HG03135 (cell line): ENCODE measurements around the gene SFN.
"Not testable (repeated sequence)": the region's sequence is repeated elsewhere in the genome, so short reads cannot be mapped to it uniquely, and the experiment has no call there.

Source experiments
- ATAC-seq: cut with Tn5 transposase; IDR thresholded peaks from one replicate; pipeline ENCODE4 v1.9.1; 2021; ENCODE audit warnings: mild to moderate bottlenecking, moderate library complexity; ENCODE audit not compliant: unreplicated experiment

SFN gene

GRCh38 chr1:26861889-26862378 is 1.0 kb upstream of the SFN start:
- no peak for ATAC-seq

GRCh38 chr1:26863685-26864077 is 732 bp downstream of the SFN start:
- no peak for ATAC-seq

- ATAC-seq = peak; percentile 93
These were observed 1.9 kb downstream of the SFN start for GRCh38 chr1:26864610-26865480.

GRCh38 chr1:26873097-26873496 is 10.1 kb downstream of the SFN start:
- ATAC-seq = not testable (repeated sequence)

- ATAC-seq = no peak
These were observed 11.9 kb downstream of the SFN start for GRCh38 chr1:26874896-26875295.

- ATAC-seq = no peak
These were observed 14.4 kb downstream of the SFN start for GRCh38 chr1:26877326-26877725.

GRCh38 chr1:26879793-26880192 is 16.8 kb downstream of the SFN start:
- ATAC-seq = no peak

GRCh38 chr1:26881611-26882010 is 18.7 kb downstream of the SFN start:
- not testable (repeated sequence) for ATAC-seq

GRCh38 chr1:26882696-26883463 is 19.9 kb downstream of the SFN start:
- ATAC-seq = no peak

- ATAC-seq = no peak
These were observed 24.2 kb downstream of the SFN start for GRCh38 chr1:26887125-26887524.

GRCh38 chr1:26888231-26888630 is 25.3 kb downstream of the SFN start:
- ATAC-seq = no peak

- ATAC-seq = peak; percentile 83
These were observed 26.9 kb downstream of the SFN start, which contains the start of gene GPN2 for GRCh38 chr1:26889551-26890466. Gene GPN2, minus strand, starts transcription at chr1:26890283. Its CDS starts 187 bp downstream, at chr1:26890096.

- ATAC-seq = peak; percentile 25
These were observed 27.5 kb downstream of the SFN start for GRCh38 chr1:26890467-26890796.

- no peak for ATAC-seq
These were observed 31.3 kb downstream of the SFN start for GRCh38 chr1:26894263-26894662.

- no peak for ATAC-seq
These were observed 34.4 kb downstream of the SFN start for GRCh38 chr1:26897351-26897750.

- peak; percentile 69 for ATAC-seq
These were observed 37.3 kb downstream of the SFN start, which contains the start of gene GPATCH3 for GRCh38 chr1:26900001-26900814. Gene GPATCH3, minus strand, starts transcription at chr1:26900467. Its CDS starts 25 bp downstream, at chr1:26900442.

GRCh38 chr1:26900815-26901511 is 38.0 kb downstream of the SFN start:
- ATAC-seq = no peak

- ATAC-seq = no peak
These were observed 44.3 kb downstream of the SFN start for GRCh38 chr1:26907071-26907917.
